Measurements from ENCODE around the gene EDC4. TPM values are rescaled to one million over a fixed set of nuclear protein-coding genes. Genes with fewer than 3 reads are reported as not detected.

EDC4 gene
- polyA plus RNA-seq, 10 donors, result 85.2 to 115 (median 100) TPM

DNA sequence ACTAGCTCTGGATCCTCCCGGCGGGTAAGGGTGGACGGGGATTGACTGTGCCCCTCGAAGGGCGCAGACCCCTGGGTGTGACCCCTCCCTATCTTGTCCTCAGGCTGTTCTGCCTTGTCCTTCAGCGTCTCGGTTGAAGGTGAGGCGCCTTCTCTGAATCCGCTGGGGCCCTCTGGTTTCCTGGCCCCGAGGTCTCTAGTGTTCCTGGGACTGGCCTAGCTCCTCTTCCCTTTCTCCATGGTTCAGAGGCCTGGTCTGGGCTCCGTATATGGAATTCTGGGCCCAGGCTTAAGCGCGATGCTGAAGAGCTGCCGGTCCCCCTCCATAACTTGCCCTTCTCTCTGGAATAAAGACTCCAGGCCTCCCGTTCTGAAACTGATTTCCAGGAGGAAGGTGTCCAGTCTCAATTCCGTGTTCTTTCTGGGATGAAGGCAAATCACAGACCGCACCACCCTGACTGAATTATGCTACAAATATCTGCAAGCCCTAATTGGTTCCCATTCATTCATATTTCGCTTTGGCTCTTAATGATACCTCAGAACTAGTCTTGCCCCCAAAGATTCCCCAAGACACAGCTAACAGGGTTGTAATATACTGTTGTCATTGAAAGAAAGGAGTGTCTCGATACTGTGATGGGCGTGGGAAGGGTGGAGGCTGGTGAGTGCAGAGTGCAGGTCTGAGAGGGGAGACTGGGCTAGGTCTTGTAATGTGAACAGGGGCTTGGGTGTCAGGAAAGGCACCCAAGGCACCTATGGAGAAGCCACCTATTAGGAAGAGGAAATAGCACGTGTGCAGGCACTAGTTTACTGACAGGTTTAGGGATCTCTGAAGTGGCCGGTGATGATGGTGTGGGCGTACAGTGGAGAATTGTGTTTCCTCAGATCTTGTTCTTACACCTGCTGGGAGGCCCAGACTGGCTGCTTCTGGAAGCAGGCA, 851 bp downstream of the EDC4 start:
- DNase-seq, result no peak

DNA sequence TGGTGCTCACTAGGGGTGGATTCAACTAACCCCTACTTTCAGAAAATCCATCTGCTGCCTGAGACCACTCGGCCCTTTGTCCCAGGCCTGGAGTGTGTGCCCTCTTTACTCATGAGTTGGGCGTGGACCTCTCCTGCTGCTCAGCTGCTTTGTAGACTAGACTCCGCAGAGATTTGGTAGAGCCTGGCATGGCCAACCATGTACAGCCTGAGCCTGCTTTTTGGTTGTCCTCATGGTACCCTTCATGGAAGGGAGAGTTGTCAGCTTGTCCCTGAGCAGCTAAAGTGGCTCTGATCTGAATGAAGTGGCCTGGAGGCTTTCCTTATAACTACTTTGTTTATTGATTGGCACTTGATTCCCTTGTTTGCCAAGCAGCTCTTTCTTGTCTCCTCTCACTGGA, 1.5 kb downstream of the EDC4 start:
- no peak for DNase-seq

GRCh38 chr16:67877064-67877463, 4.2 kb downstream of the EDC4 start:
- no peak for DNase-seq

DNA sequence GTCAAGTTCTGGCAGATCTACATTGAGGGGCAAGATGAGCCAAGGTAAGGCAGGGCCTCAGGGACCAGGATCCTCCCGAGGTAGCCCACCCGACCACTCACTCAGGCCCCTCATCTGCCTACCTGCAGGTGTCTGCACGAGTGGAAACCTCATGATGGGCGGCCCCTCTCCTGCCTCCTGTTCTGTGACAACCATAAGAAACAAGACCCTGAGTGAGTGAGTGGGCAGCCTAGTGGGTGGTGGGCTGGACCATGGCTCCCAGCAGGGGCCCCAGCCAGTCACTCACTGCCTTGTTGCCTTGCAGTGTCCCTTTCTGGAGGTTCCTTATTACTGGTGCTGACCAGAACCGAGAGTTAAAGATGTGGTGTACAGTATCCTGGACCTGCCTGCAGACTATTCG, 5.4 kb downstream of the EDC4 start:
- no peak for DNase-seq

GRCh38 chr16:67878846-67879245, 6.0 kb downstream of the EDC4 start:
- no peak for DNase-seq

GRCh38 chr16:67879462-67879861, 6.6 kb downstream of the EDC4 start:
- DNase-seq, result no peak

GRCh38 chr16:67879936-67880335, 7.1 kb downstream of the EDC4 start:
- DNase-seq, result no peak

- DNase-seq, result no peak
Observed at GRCh38 chr16:67880584-67880983, 7.7 kb downstream of the EDC4 start.

DNA sequence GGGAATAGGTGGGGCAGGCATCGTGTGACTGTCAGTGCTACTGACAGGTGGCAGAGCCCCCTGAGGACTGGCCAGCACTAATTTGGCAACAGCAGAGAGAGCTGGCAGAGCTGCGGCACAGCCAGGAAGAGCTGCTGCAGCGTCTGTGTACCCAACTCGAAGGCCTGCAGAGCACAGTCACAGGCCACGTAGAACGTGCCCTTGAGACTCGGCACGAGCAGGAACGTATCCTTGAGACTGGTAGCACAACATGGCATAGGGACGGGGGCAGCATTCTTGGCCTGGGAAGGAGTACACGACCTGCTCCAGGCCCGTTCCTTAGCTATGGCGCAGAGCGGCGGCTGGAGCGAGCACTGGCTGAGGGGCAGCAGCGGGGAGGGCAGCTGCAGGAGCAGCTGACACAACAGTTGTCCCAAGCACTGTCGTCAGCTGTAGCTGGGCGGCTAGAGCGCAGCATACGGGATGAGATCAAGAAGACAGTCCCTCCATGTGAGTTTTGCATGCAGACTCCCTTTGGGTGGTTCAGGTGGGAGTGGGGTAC, 8.8 kb downstream of the EDC4 start:
- DNase-seq, result peak; percentile 56 to 73 (median 65)

DNA sequence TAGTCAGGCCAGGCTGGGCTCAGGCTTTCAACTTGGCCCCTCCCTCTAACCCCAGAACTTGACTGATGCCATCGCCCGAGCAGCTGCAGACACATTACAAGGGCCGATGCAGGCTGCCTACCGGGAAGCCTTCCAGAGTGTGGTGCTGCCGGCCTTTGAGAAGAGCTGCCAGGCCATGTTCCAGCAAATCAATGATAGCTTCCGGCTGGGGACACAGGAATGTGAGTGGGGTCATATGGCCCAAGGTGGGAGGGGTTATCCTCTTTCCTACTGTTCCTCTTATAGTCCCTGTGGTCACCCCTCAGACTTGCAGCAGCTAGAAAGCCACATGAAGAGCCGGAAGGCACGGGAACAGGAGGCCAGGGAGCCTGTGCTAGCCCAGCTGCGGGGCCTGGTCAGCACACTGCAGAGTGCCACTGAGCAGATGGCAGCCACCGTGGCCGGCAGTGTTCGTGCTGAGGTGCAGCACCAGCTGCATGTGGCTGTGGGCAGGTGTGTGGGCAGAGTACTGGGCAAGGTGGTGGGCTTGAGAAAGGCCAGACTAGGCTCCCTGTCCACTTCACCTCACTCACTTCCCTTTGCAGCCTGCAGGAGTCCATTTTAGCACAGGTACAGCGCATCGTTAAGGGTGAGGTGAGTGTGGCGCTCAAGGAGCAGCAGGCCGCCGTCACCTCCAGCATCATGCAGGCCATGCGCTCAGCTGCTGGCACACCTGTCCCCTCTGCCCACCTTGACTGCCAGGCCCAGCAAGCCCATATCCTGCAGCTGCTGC, 9.7 kb downstream of the EDC4 start:
- peak; percentile 76 to 82 (median 82) for DNase-seq

DNA sequence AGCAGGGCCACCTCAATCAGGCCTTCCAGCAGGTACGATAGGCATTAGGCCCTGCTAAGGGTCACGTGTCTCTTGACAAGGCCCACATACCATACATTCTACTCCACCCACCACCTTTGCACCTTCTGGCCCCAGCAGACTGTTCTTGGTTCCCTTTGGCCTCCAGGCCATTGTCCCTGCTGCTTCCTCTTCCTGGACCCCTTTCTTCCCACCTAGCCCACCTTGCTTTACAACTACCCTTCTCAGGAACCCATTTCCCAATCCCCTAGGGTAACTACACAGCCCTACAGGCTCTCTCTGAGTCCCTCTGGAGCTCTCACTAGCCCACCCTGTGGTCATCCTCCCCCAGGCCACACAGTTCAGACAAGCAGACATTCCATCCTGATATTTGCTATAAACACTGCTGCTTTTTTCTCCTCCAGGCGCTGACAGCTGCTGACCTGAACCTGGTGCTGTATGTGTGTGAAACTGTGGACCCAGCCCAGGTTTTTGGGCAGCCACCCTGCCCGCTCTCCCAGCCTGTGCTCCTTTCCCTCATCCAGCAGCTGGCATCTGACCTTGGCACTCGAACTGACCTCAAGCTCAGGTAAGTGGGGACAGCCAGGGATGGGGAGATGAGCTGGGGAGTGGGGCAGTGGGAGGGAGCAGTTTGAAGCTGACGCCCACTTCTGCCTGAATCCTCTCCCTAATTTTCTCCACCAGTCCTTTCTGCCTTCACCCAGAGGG, 10.5 kb downstream of the EDC4 start:
- no peak for DNase-seq

- DNase-seq, result peak in 1 of 3 donors; percentile 57
Observed at GRCh38 chr16:67883872-67884261, 11.0 kb downstream of the EDC4 start.

DNA sequence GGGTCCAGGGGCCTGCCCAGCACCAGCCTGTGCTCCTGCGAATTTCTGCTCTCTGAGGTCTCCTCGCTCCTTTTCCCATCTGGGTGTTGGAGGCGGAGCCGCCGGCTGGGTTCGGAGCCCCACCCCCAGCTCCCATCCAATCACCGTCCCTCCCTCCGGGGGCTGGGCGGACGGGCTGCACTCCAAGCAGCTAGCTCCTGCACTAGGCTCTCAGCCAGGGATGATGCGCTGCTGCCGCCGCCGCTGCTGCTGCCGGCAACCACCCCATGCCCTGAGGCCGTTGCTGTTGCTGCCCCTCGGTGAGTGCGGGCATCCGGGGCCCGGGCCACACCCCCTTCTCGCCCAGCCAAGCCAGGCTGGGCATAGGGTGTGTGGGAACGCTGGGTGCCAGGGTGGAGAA, 11.8 kb downstream of the EDC4 start, which contains the start of gene NRN1L:
Gene NRN1L, plus strand, starts transcription at position 202 of the 400 bp plus-strand sequence. Its CDS starts 19 bp downstream, at position 221.
- peak; percentile 82 to 95 (median 91) for DNase-seq

DNA sequence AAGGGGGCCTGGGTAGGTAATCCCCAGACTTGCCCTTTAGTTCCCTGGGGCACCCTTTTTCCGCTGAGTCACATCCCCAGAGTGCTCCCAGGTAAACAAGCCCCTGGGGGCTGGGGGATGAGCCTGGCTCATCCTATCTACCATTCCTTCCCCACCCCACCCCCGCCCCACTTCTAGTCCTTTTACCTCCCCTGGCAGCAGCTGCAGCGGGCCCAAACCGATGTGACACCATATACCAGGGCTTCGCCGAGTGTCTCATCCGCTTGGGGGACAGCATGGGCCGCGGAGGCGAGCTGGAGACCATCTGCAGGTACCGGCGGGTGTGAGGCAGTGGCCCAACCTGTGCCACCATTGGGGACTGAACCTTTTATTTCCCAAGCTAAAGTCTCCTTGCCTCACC, 12.7 kb downstream of the EDC4 start:
- no peak for DNase-seq

- no peak for DNase-seq
Observed at GRCh38 chr16:67885976-67886375, 13.1 kb downstream of the EDC4 start.

GRCh38 chr16:67886387-67886786, 13.5 kb downstream of the EDC4 start:
- DNase-seq, result no peak

GRCh38 chr16:67888331-67888730, 15.5 kb downstream of the EDC4 start:
- DNase-seq, result peak in 1 of 3 donors; percentile 31

GRCh38 chr16:67892375-67892774, 19.5 kb downstream of the EDC4 start:
- DNase-seq, result no peak

- peak; percentile 95 to 98 (median 97) for DNase-seq
Observed at GRCh38 chr16:67892899-67893742, 20.3 kb downstream of the EDC4 start, which contains the start of gene PSKH1. TSS of gene PSKH1 (plus strand) at chr16:67893254. CDS start at chr16:67908750, 15,496 bp downstream.

DNA sequence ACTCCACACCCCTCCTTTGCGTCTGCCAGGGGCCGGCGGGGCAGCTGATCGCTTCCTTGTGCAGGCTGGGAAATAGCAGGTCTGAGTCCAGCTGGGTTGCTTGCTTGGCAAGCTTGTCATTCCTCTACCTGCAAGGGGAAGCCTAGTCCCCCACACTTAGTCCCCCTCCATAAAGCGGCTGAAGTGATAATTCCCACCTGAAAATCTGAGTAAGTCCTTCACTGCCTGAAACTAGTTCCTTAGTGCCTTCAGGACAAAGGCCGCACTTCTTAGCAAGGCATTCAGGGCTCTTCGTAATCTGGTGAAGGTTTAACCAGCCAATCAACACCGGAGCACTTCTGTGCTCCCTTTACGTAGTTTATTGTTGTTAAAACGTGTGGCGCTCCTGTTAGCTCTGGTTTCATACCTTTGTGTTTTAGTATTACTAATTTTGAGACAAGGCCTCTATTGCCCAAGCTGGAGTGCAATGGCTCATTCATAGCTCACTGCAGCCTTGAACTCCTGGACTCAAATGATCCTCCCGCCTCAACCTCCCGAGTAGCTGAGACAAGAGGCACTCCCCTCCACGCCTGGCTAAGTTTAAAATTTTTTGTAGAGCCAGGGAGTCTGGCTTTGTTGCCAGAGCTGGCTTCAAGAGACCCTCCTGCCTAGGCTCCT, 21.0 kb downstream of the EDC4 start:
- DNase-seq, result no peak

Measured in muscle of back (tissue), 11 donors.